HepG2 (cell line): Measurements from ENCODE around the gene PHACTR1. TPM values are rescaled to one million over a fixed set of nuclear protein-coding genes. Genes with fewer than 3 reads are reported as not detected.

Experiments
- ATAC-seq: fragments of 200-7000 bp; cut with Tn5 transposase; 3 replicates; pipeline ENCODE4 v1.9.1; 2020; ENCODE audit warnings: mild to moderate bottlenecking, moderate library complexity
- BruUV-seq: library from RNA; stranded (reverse); fragments of 400-500 nt; replicated peaks from 2 replicates; lab custom pipeline; 2021; lab: Mats Ljungman, UMichigan
- CTCF ChIA-PET: fragments of 300-600 bp; formaldehyde crosslinking; extraction: SDS; loops from one replicate; lab custom pipeline; 2021; ENCODE audit warnings: low total read pairs, inconsistent platforms, low intra/inter-chr PET ratio; lab: Yijun Ruan, JAX
- POLR2A ChIA-PET: fragments of 350-600 bp; sonication (Branson Sonifier 250); formaldehyde crosslinking; loops from one replicate; lab custom pipeline; 2020; ENCODE audit warnings: antibody characterized with exemption, inconsistent platforms; lab: Yijun Ruan, JAX
- DNase-seq: peaks from one replicate; pipeline ENCODE4 v3.0.0-alpha.2; 2015; ENCODE audit warnings: low spot score
- FAIRE-seq: peaks from 3 replicates; lab custom pipeline; 2011; peaks lifted over from hg19 to GRCh38; lab: Jason Lieb, UNC
- H2AFZ ChIP-seq: one replicate; pipeline ENCODE4 v1.6.1; 2011; ENCODE audit warnings: low read length, inconsistent platforms
- H3K27ac ChIP-seq: fragments of 300-600 bp; 3 replicates; pipeline ENCODE4 v1.8.0; 2011; ENCODE audit warnings: mixed run types, mild to moderate bottlenecking, mixed read lengths, low read length, inconsistent platforms; ENCODE audit not compliant: insufficient read depth; ENCODE audit errors: extremely low read length
- H3K27me3 ChIP-seq, 2 experiments: fragments of 200-600 bp in 1 of 2; 2 replicates in 1 of 2; 3 replicates in 1 of 2; pipeline versions ENCODE4 v1.6.0 to v1.8.0; 2011; ENCODE audit warnings: low read length in 2 of 2, mild to moderate bottlenecking in 2 of 2, moderate library complexity in 2 of 2, inconsistent platforms in 1 of 2; ENCODE audit not compliant: insufficient read depth in 2 of 2, control insufficient read depth in 1 of 2
- H3K36me3 ChIP-seq, 2 experiments: fragments of 200-600 bp in 1 of 2; replicated peaks in 1 of 2; 2 replicates in 1 of 2; 3 replicates in 1 of 2; pipeline versions ENCODE4 v1.5.1 to v1.8.0; 2011; ENCODE audit warnings: low read length in 2 of 2, inconsistent platforms in 1 of 2; ENCODE audit not compliant: insufficient read depth in 2 of 2, control insufficient read depth in 1 of 2
- H3K4me1 ChIP-seq: 2 replicates; pipeline ENCODE4 v1.5.1; 2012; ENCODE audit warnings: low read length, inconsistent platforms; ENCODE audit not compliant: insufficient read depth
- H3K4me2 ChIP-seq: 2 replicates; pipeline ENCODE4 v1.6.0; 2011; ENCODE audit warnings: low read depth, low read length, inconsistent platforms
- H3K4me3 ChIP-seq, 3 experiments: fragments of 200-600 bp in 1 of 3; sonication (generic), shearing (Covaris generic) in 1 of 3; replicated peaks in 1 of 3; 2 replicates each; pipeline ENCODE4 v1.5.1; 2011 to 2016; ENCODE audit warnings: low read length in 3 of 3, inconsistent platforms in 2 of 3, low read depth in 2 of 3, mild to moderate bottlenecking in 2 of 3, control low read depth in 1 of 3, mixed read lengths in 1 of 3; ENCODE audit not compliant: insufficient read depth in 1 of 3
- H3K79me2 ChIP-seq: one replicate; pipeline ENCODE4 v1.6.1; 2011; ENCODE audit warnings: low read length, inconsistent platforms; ENCODE audit not compliant: insufficient read depth
- H3K9ac ChIP-seq: 2 replicates; pipeline ENCODE4 v1.6.0; 2011; ENCODE audit warnings: mild to moderate bottlenecking, low read depth, low read length, inconsistent platforms; ENCODE audit not compliant: insufficient read depth
- H3K9me3 ChIP-seq: 2 replicates; pipeline ENCODE4 v1.5.1; 2012; ENCODE audit warnings: mild to moderate bottlenecking, low read length
- H4K20me1 ChIP-seq: 2 replicates; pipeline ENCODE4 v1.6.0; 2011; ENCODE audit warnings: inconsistent platforms, mild to moderate bottlenecking, low read length, moderate library complexity; ENCODE audit not compliant: insufficient read depth
- GZF1 ChIP-seq: sonication (generic); formaldehyde crosslinking; IDR thresholded peaks from 2 replicates; pipeline ENCODE4 v1.5.1; 2020; ENCODE audit warnings: mild to moderate bottlenecking, missing genetic modification reagents
- JARID2 ChIP-seq: sonication (generic); formaldehyde crosslinking; IDR thresholded peaks from 2 replicates; pipeline ENCODE4 v1.8.1; 2023; ENCODE audit warnings: missing genetic modification reagents, inconsistent platforms; ENCODE audit not compliant: insufficient replicate concordance
- SIN3B ChIP-seq: fragments of 150-350 bp; IDR thresholded peaks from 2 replicates; pipeline ENCODE4 v1.6.1; 2014; ENCODE audit warnings: low read length
- WGBS: methylation state at CpG from one replicate; pipeline ENCODE4 v1.1.6; 2017; ENCODE audit warnings: low lambda C conversion rate; 5-methylcytosine and 5-hydroxymethylcytosine counted together
- in situ Hi-C: cut with HindIII; loops from 2 replicates; pipeline ENCODE4 v1.10.0; 2017; ENCODE audit warnings: low pct_unique_long_range_greater_than_20kb; ENCODE audit not compliant: extremely low pct_ligation_motif_present
- intact Hi-C: fragments of 100-400 bp; cut with micrococcal nuclease; formaldehyde crosslinking; loops from one replicate; pipeline ENCODE4 v1.10.0; 2022; ENCODE audit not compliant: unreplicated experiment
- polyA plus RNA-seq, 8 experiments: library from polyadenylated mRNA; depleted of rRNA in 3 of 8; stranded (reverse) in 7 of 8; unstranded in 1 of 8; fragments of >200 nt; fragmentation: Illumina TruSeq in 4 of 8; extraction: Trizol in 4 of 8; gene quantifications; 2 replicates each; pipeline versions ENCODE4 v1.2.1 to v1.2.3, GENCODE V29; 2011 to 2016; ENCODE audit warnings: low read depth in 4 of 8, missing spikeins in 1 of 8, mixed read lengths in 1 of 8; ENCODE audit not compliant: insufficient read depth in 1 of 8
- total RNA-seq, 5 experiments: library from RNA; depleted of rRNA; stranded (reverse); fragments of >200 nt; fragmentation: Illumina TruSeq; extraction: Trizol; gene quantifications; 2 replicates each; pipeline ENCODE4 v1.2.3, GENCODE V29; 2016; ENCODE audit warnings: low read depth in 1 of 5
- TF ChIP-seq, protein P1 (sequence below): sonication (generic); formaldehyde crosslinking; IDR thresholded peaks from 2 replicates; pipeline ENCODE4 v1.4.0; 2020; ENCODE audit warnings: missing genetic modification reagents
- TF ChIP-seq, protein P2 (sequence below): sonication (generic); formaldehyde crosslinking; IDR thresholded peaks from 2 replicates; pipeline ENCODE4 v1.4.0; 2020; ENCODE audit warnings: mild to moderate bottlenecking, missing genetic modification reagents
- TF ChIP-seq, protein P3 (sequence below): IDR thresholded peaks from 2 replicates; pipeline ENCODE4 v1.6.1; 2016
- TF ChIP-seq, protein P4 (sequence below): sonication (generic); formaldehyde crosslinking; IDR thresholded peaks from 2 replicates; pipeline ENCODE4 v1.5.0; 2020; ENCODE audit warnings: mild to moderate bottlenecking, missing genetic modification reagents

The PHACTR1 gene
- total and polyA plus RNA-seq, 2 of the 13 experiments (the other 11 are each of a cell fraction or from before 2014, with no cell fraction given): 0.09 TPM; not detected in 1

DNA sequence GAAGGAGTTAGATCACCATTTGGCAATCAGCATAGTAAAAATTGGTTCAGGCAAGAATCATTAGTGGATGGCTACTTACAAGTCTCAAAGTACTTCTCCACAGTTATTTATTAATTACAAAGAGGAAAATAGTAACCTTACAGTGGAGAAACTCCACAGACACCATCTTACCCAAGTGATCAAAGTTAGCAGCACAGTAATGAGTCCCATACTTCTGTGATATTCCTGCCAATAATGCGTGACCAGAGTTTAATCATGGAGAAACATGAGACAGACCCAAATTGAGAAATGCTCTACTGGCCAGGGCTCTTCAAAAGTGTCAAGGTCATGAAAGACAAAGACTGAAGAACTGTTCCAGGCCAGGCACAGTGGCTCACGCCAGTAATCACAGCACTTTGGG, 602.3 kb downstream of the PHACTR1 start:
- Histone ChIP-seq H3K9me3 (no peaks in the 10 kb centered on the region), H3K27ac (no peak overlapping the region), H3K36me3 (peaks cover 21 to 75% of the 10 kb centered on the region in 2 experiments), H4K20me1 (no peaks in the 10 kb centered on the region), H3K27me3 (no peaks in the 10 kb centered on the region), H2AFZ (no peak overlapping the region), H3K4me2 (no peak overlapping the region), H3K4me1 (no peaks in the 10 kb centered on the region), H3K79me2 (no peaks in the 10 kb centered on the region), H3K9ac (no peak overlapping the region), H3K4me3 (no peak overlapping the region)
- BruUV-seq: no TSS peak
- intact Hi-C loops: no loop called here
- no peak for ATAC-seq
- ChIA-PET CTCF (no interaction called here), POLR2A (no interaction called here)
- FAIRE-seq: no peak
- WGBS: 100% methylated on average over 2 of the region's 2 CpGs
- in situ Hi-C loops: no loop called here
- no peak for DNase-seq
- TF ChIP-seq JARID2: no peak
- TF ChIP-seq GZF1: no peak
- TF ChIP-seq, protein P1, sequence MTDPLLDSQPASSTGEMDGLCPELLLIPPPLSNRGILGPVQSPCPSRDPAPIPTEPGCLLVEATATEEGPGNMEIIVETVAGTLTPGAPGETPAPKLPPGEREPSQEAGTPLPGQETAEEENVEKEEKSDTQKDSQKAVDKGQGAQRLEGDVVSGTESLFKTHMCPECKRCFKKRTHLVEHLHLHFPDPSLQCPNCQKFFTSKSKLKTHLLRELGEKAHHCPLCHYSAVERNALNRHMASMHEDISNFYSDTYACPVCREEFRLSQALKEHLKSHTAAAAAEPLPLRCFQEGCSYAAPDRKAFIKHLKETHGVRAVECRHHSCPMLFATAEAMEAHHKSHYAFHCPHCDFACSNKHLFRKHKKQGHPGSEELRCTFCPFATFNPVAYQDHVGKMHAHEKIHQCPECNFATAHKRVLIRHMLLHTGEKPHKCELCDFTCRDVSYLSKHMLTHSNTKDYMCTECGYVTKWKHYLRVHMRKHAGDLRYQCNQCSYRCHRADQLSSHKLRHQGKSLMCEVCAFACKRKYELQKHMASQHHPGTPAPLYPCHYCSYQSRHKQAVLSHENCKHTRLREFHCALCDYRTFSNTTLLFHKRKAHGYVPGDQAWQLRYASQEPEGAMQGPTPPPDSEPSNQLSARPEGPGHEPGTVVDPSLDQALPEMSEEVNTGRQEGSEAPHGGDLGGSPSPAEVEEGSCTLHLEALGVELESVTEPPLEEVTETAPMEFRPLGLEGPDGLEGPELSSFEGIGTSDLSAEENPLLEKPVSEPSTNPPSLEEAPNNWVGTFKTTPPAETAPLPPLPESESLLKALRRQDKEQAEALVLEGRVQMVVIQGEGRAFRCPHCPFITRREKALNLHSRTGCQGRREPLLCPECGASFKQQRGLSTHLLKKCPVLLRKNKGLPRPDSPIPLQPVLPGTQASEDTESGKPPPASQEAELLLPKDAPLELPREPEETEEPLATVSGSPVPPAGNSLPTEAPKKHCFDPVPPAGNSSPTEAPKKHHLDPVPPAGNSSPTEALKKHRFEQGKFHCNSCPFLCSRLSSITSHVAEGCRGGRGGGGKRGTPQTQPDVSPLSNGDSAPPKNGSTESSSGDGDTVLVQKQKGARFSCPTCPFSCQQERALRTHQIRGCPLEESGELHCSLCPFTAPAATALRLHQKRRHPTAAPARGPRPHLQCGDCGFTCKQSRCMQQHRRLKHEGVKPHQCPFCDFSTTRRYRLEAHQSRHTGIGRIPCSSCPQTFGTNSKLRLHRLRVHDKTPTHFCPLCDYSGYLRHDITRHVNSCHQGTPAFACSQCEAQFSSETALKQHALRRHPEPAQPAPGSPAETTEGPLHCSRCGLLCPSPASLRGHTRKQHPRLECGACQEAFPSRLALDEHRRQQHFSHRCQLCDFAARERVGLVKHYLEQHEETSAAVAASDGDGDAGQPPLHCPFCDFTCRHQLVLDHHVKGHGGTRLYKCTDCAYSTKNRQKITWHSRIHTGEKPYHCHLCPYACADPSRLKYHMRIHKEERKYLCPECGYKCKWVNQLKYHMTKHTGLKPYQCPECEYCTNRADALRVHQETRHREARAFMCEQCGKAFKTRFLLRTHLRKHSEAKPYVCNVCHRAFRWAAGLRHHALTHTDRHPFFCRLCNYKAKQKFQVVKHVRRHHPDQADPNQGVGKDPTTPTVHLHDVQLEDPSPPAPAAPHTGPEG: no peak
- TF ChIP-seq, protein P2, sequence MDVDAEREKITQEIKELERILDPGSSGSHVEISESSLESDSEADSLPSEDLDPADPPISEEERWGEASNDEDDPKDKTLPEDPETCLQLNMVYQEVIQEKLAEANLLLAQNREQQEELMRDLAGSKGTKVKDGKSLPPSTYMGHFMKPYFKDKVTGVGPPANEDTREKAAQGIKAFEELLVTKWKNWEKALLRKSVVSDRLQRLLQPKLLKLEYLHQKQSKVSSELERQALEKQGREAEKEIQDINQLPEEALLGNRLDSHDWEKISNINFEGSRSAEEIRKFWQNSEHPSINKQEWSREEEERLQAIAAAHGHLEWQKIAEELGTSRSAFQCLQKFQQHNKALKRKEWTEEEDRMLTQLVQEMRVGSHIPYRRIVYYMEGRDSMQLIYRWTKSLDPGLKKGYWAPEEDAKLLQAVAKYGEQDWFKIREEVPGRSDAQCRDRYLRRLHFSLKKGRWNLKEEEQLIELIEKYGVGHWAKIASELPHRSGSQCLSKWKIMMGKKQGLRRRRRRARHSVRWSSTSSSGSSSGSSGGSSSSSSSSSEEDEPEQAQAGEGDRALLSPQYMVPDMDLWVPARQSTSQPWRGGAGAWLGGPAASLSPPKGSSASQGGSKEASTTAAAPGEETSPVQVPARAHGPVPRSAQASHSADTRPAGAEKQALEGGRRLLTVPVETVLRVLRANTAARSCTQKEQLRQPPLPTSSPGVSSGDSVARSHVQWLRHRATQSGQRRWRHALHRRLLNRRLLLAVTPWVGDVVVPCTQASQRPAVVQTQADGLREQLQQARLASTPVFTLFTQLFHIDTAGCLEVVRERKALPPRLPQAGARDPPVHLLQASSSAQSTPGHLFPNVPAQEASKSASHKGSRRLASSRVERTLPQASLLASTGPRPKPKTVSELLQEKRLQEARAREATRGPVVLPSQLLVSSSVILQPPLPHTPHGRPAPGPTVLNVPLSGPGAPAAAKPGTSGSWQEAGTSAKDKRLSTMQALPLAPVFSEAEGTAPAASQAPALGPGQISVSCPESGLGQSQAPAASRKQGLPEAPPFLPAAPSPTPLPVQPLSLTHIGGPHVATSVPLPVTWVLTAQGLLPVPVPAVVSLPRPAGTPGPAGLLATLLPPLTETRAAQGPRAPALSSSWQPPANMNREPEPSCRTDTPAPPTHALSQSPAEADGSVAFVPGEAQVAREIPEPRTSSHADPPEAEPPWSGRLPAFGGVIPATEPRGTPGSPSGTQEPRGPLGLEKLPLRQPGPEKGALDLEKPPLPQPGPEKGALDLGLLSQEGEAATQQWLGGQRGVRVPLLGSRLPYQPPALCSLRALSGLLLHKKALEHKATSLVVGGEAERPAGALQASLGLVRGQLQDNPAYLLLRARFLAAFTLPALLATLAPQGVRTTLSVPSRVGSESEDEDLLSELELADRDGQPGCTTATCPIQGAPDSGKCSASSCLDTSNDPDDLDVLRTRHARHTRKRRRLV (CRISPR knock-in tag): no peak
- no peak for TF ChIP-seq SIN3B
- TF ChIP-seq, protein P3, sequence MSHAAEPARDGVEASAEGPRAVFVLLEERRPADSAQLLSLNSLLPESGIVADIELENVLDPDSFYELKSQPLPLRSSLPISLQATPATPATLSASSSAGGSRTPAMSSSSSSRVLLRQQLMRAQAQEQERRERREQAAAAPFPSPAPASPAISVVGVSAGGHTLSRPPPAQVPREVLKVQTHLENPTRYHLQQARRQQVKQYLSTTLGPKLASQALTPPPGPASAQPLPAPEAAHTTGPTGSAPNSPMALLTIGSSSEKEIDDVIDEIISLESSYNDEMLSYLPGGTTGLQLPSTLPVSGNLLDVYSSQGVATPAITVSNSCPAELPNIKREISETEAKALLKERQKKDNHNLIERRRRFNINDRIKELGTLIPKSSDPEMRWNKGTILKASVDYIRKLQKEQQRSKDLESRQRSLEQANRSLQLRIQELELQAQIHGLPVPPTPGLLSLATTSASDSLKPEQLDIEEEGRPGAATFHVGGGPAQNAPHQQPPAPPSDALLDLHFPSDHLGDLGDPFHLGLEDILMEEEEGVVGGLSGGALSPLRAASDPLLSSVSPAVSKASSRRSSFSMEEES (CRISPR knock-in tag): no peak
- TF ChIP-seq, protein P4, sequence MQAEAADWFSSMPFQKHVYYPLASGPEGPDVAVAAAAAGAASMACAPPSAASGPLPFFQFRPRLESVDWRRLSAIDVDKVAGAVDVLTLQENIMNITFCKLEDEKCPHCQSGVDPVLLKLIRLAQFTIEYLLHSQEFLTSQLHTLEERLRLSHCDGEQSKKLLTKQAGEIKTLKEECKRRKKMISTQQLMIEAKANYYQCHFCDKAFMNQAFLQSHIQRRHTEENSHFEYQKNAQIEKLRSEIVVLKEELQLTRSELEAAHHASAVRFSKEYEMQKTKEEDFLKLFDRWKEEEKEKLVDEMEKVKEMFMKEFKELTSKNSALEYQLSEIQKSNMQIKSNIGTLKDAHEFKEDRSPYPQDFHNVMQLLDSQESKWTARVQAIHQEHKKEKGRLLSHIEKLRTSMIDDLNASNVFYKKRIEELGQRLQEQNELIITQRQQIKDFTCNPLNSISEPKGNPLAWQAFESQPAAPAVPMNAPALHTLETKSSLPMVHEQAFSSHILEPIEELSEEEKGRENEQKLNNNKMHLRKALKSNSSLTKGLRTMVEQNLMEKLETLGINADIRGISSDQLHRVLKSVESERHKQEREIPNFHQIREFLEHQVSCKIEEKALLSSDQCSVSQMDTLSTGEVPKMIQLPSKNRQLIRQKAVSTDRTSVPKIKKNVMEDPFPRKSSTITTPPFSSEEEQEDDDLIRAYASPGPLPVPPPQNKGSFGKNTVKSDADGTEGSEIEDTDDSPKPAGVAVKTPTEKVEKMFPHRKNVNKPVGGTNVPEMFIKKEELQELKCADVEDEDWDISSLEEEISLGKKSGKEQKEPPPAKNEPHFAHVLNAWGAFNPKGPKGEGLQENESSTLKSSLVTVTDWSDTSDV: no peak
